CD4-positive, alpha-beta T cell treated with Interleukin-17A for 4 hours (primary cell): ENCODE data around the gene AUTS2.

ENCODE experiments used
- DNase-seq: peaks from one replicate; pipeline ENCODE4 v3.0.0-alpha.2; 2020; ENCODE audit warnings: mixed read lengths

Gene AUTS2

GRCh38 chr7:70693686-70694433 lies 1095.6 kb downstream of the AUTS2 start:
- DNase-seq = peak; percentile 77

- DNase-seq = peak; percentile 29
Observed at GRCh38 chr7:70694434-70694970, 1096.2 kb downstream of the AUTS2 start.

- no peak for DNase-seq
Observed at GRCh38 chr7:70694971-70695794, 1096.9 kb downstream of the AUTS2 start.

- peak; percentile 35 for DNase-seq
Observed at GRCh38 chr7:70695795-70696083, 1097.5 kb downstream of the AUTS2 start.

- DNase-seq = no peak
Observed at GRCh38 chr7:70696201-70696754, 1098.0 kb downstream of the AUTS2 start.

- peak; percentile 35 for DNase-seq
Observed at GRCh38 chr7:70698219-70698832, 1100.1 kb downstream of the AUTS2 start.

- no peak for DNase-seq
Observed at GRCh38 chr7:70699271-70699670, 1101.0 kb downstream of the AUTS2 start.

- no peak for DNase-seq
Observed at GRCh38 chr7:70700055-70700940, 1102.0 kb downstream of the AUTS2 start.

GRCh38 chr7:70700941-70701425 lies 1102.7 kb downstream of the AUTS2 start:
- DNase-seq = no peak

GRCh38 chr7:70701477-70701876 lies 1103.2 kb downstream of the AUTS2 start:
- no peak for DNase-seq

- DNase-seq = no peak
Observed at GRCh38 chr7:70701991-70702390, 1103.7 kb downstream of the AUTS2 start.

- no peak for DNase-seq
Observed at GRCh38 chr7:70703785-70704184, 1105.5 kb downstream of the AUTS2 start.

GRCh38 chr7:70704831-70705346 lies 1106.6 kb downstream of the AUTS2 start:
- DNase-seq = no peak

GRCh38 chr7:70706204-70706603 lies 1107.9 kb downstream of the AUTS2 start:
- DNase-seq = no peak

GRCh38 chr7:70706698-70707097 lies 1108.4 kb downstream of the AUTS2 start:
- no peak for DNase-seq

GRCh38 chr7:70707823-70708243 lies 1109.6 kb downstream of the AUTS2 start:
- DNase-seq = no peak

GRCh38 chr7:70710011-70710480 lies 1111.8 kb downstream of the AUTS2 start:
- DNase-seq = no peak

- no peak for DNase-seq
Observed at GRCh38 chr7:70710651-70711050, 1112.4 kb downstream of the AUTS2 start.

GRCh38 chr7:70711452-70711851 lies 1113.2 kb downstream of the AUTS2 start:
- DNase-seq = no peak

- DNase-seq = no peak
Observed at GRCh38 chr7:70712942-70713341, 1114.7 kb downstream of the AUTS2 start.

GRCh38 chr7:70714506-70715038 lies 1116.3 kb downstream of the AUTS2 start:
- DNase-seq = no peak
